Bronchial epithelial cell (primary cell): ENCODE measurements around the gene TEX2. TPM values are rescaled to one million over a fixed set of nuclear protein-coding genes. Genes with fewer than 3 reads are reported as not detected.

ENCODE experiments used
- DNase-seq: peaks from one replicate; pipeline ENCODE4 v3.0.0-alpha.2; 2010; ENCODE audit warnings: low read depth
- FAIRE-seq: peaks from 2 replicates; lab custom pipeline; 2011; peaks lifted over from hg19 to GRCh38; lab: Jason Lieb, UNC
- H3K27me3 ChIP-seq: 2 replicates; pipeline ENCODE4 v1.5.1; 2011; ENCODE audit warnings: low read length; ENCODE audit not compliant: control insufficient read depth, insufficient read depth
- H3K36me3 ChIP-seq: 2 replicates; pipeline ENCODE4 v1.5.1; 2011; ENCODE audit warnings: low read length; ENCODE audit not compliant: control insufficient read depth, insufficient read depth
- H3K4me3 ChIP-seq: 2 replicates; pipeline ENCODE4 v1.5.1; 2011; ENCODE audit warnings: mild to moderate bottlenecking, low read depth, low read length, control low read depth
- total RNA-seq: library from RNA; depleted of rRNA; stranded (reverse); fragments of >200 nt; gene quantifications from 2 replicates; pipeline ENCODE4 v1.2.1, GENCODE V29; 2014
- TF ChIP-seq, protein P1 (sequence below): IDR thresholded peaks from 2 replicates; pipeline ENCODE4 v1.5.1; 2011; ENCODE audit warnings: mild to moderate bottlenecking, moderate library complexity, low read length, control low read depth, inconsistent platforms; ENCODE audit not compliant: insufficient read depth, severe bottlenecking

Gene TEX2
- total RNA-seq, 1 donor from 2014 or later = 14.7 TPM

DNA sequence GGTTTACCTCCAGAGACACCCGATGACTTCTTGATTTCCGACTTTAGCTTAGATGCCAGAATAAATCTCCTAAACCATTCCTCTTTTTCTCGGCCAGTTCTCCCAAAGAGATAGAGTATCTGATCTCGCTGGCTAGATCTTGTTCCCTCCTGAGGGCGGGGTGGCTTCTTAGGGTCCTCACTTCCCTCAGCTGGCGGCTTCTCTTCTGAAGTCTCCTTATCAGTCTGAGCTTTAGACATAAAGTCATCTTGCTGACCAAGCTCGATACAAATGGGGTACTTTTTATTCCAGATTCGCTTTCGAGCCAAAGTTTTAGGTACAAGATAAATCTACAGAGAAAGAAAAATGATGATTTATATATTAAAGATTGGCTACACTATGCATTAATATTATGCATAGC, 69.5 kb downstream of the TEX2 start:
- H3K36me3 ChIP-seq = peaks cover 6% of the 10 kb centered on the region

DNA sequence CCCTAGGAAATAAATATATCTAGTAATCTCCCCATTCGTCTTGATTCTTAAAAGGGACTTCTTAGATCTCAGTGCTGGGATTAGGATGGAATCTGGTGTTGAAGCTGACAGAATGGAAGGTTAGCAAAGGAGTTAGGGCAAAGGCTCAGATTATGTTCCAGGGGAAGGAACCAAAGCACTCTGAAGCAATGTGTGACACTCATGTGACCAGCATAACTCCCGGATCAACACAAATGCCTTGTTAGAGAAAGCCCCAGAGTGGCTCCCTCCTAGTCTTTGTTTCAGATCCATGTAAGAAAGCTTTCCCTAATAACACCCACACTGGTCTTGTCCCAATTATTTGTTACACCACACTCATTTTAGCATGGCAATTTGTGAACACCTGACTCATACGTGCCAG, 70.5 kb downstream of the TEX2 start:
- H3K4me3 ChIP-seq = no peak overlapping the region
- H3K36me3 ChIP-seq = peaks cover 7% of the 10 kb centered on the region
- DNase-seq = no peak
- no peak for FAIRE-seq
- no peaks in the 10 kb centered on the region for H3K27me3 ChIP-seq
- TF ChIP-seq, protein P1, sequence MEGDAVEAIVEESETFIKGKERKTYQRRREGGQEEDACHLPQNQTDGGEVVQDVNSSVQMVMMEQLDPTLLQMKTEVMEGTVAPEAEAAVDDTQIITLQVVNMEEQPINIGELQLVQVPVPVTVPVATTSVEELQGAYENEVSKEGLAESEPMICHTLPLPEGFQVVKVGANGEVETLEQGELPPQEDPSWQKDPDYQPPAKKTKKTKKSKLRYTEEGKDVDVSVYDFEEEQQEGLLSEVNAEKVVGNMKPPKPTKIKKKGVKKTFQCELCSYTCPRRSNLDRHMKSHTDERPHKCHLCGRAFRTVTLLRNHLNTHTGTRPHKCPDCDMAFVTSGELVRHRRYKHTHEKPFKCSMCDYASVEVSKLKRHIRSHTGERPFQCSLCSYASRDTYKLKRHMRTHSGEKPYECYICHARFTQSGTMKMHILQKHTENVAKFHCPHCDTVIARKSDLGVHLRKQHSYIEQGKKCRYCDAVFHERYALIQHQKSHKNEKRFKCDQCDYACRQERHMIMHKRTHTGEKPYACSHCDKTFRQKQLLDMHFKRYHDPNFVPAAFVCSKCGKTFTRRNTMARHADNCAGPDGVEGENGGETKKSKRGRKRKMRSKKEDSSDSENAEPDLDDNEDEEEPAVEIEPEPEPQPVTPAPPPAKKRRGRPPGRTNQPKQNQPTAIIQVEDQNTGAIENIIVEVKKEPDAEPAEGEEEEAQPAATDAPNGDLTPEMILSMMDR = no peak

More for the DNA sequence above, 69.5 kb downstream of the TEX2 start:
- Histone ChIP-seq H3K4me3 (no peak overlapping the region), H3K27me3 (no peaks in the 10 kb centered on the region)
- no peak for FAIRE-seq
- no peak for DNase-seq
- TF ChIP-seq, protein P1 = no peak

DNA sequence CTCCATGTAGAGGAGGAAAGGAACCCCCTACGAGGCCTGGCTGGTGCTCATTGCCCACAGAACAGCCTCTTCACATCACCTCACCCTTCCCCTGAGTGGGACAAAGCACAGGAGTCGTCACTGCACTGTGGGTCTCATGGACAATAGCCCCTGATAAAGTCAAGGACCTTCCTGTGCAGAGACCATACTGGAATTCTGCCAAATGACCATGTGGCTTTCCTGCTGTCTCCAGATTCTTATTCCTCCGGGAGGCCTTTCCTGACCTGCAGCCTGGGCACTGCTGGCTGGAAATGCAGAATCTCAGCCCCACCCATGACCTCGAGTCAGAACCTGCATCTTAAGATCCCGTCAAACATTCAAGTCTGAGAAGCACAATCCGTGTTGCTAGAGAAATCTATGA, 72.6 kb downstream of the TEX2 start:
- DNase-seq = no peak
- no peaks in the 10 kb centered on the region for H3K27me3 ChIP-seq
- no peak for FAIRE-seq
- H3K36me3 ChIP-seq = peaks cover 7% of the 10 kb centered on the region
- H3K4me3 ChIP-seq = no peak overlapping the region
- TF ChIP-seq, protein P1 = no peak

DNA sequence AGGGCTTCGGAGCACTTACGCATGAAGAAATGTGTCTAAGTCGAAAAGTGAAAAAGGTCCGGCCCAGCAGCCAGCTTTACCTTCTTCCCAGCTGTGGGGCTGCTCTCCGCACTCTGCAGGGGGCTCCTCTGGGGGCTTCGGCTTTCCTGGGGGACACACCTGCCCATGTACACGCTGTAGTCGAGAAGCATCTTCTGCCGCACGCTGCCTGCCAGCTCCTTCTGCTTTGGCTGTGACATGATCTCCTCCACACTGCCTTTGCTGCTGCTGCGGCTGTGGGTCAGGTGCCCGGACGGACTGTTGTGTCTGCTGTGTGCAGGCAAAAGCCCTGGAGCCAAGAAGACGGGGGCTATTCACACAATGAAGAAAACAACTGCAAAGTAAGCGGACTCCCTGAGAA, 75.0 kb downstream of the TEX2 start:
- FAIRE-seq (no peak), DNase-seq (no peak)
- H3K27me3 ChIP-seq = no peaks in the 10 kb centered on the region
- TF ChIP-seq, protein P1 = no peak
- no peak overlapping the region for H3K4me3 ChIP-seq
- peaks cover 4% of the 10 kb centered on the region for H3K36me3 ChIP-seq

DNA sequence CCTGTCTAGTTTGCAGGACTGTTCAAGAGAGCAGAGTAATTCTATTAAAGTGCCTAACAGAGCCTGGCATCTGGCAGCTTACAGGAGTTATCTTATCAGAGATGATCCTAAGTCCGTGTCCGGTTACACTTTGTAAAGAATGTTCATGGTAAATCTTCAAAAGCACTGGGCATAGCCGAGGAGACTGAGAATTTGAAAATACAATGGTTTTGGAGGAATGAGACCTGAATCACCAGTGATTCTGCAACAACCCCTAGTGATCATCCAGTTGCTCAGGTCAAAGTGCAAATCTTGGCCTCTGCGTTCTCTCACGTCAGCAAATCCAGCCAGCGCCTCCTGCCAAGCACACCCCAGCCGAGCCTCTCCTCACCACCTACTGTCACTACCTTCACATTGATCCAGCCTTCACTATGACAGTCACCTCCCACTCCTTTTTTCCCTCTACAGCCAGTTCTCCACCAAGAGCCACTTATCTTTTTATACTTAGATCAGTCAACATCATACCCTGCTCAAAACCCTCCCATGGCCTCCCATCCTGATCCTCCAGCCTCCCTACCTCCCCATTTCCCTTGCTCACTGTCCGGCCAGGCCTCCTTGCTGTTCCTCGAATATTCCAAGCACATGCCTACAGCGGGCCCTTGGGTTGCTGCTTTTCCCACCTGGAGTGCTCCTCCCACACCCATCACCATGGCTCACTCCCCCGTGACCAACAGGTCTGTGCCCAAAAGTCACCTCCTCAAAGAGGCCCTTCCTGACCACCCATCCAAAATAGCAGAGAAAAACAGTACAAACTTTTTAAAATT, 75.8 kb downstream of the TEX2 start:
- TF ChIP-seq, protein P1 = no peak
- Histone ChIP-seq H3K27me3 (no peaks in the 10 kb centered on the region), H3K36me3 (peaks cover 2% of the 10 kb centered on the region), H3K4me3 (no peak overlapping the region)
- no peak for FAIRE-seq
- DNase-seq = no peak
